ENCODE results near the gene ZNF765.
A peak's percentile ranks its signal among the peaks of the same experiment; 100 is the strongest.
"Not testable (repeated sequence)": the region's sequence is repeated elsewhere in the genome, so short reads cannot be mapped to it uniquely, and the experiment has no call there.

ZNF765 gene

GRCh38 chr19:53388904-53389303 lies 6.0 kb upstream of the ZNF765 start:
- no peak overlapping the region for H3K27ac ChIP-seq (ENCODE audit: low read length)
- no peaks in the 10 kb centered on the region for H3K4me1 ChIP-seq (ENCODE audit: control insufficient read depth, low read depth, low read length)

GRCh38 chr19:53389571-53389970 lies 5.4 kb upstream of the ZNF765 start:
- Histone ChIP-seq H3K36me3 (ENCODE audit: control insufficient read depth, low read depth, low read length) (no peaks in the 10 kb centered on the region), H3K4me1 (ENCODE audit: control insufficient read depth, low read depth, low read length) (no peaks in the 10 kb centered on the region), H3K27me3 (ENCODE audit: control insufficient read depth, insufficient read depth, low read length) (no peaks in the 10 kb centered on the region), H3K4me3 (ENCODE audit: low read length) (no peak overlapping the region), H3K9ac (ENCODE audit: low read length) (no peak overlapping the region), H3K9me3 (ENCODE audit: control insufficient read depth, low read depth, low read length) (peaks cover 6% of the 10 kb centered on the region), H3K27ac (ENCODE audit: low read length) (no peak overlapping the region)

More at GRCh38 chr19:53388904-53389303, 6.0 kb upstream of the ZNF765 start:
- H3K27me3 ChIP-seq (ENCODE audit: control insufficient read depth, insufficient read depth, low read length): no peaks in the 10 kb centered on the region
- no peak overlapping the region for H3K9ac ChIP-seq (ENCODE audit: low read length)
- no peak overlapping the region for H3K4me3 ChIP-seq (ENCODE audit: low read length)
- peaks cover 6% of the 10 kb centered on the region for H3K9me3 ChIP-seq (ENCODE audit: control insufficient read depth, low read depth, low read length)
- no peaks in the 10 kb centered on the region for H3K36me3 ChIP-seq (ENCODE audit: control insufficient read depth, low read depth, low read length)

- Histone ChIP-seq H3K27ac (ENCODE audit: low read length) (no peak overlapping the region), H3K27me3 (ENCODE audit: control insufficient read depth, insufficient read depth, low read length) (no peaks in the 10 kb centered on the region), H3K36me3 (ENCODE audit: control insufficient read depth, low read depth, low read length) (no peaks in the 10 kb centered on the region), H3K4me1 (ENCODE audit: control insufficient read depth, low read depth, low read length) (no peaks in the 10 kb centered on the region), H3K4me3 (ENCODE audit: low read length) (no peak overlapping the region), H3K9me3 (ENCODE audit: control insufficient read depth, low read depth, low read length) (peaks cover 3% of the 10 kb centered on the region), H3K9ac (ENCODE audit: low read length) (no peak overlapping the region)
Measured at GRCh38 chr19:53389978-53390377, 5.0 kb upstream of the ZNF765 start.

GRCh38 chr19:53394522-53394973 lies 401 bp upstream of the ZNF765 start:
- no peak overlapping the region for H3K27ac ChIP-seq (ENCODE audit: low read length)
- peaks cover 5% of the 10 kb centered on the region for H3K36me3 ChIP-seq (ENCODE audit: control insufficient read depth, low read depth, low read length)
- peaks cover 6% of the 10 kb centered on the region for H3K4me1 ChIP-seq (ENCODE audit: control insufficient read depth, low read depth, low read length)
- peaks cover 11% of the 10 kb centered on the region for H3K27me3 ChIP-seq (ENCODE audit: control insufficient read depth, insufficient read depth, low read length)
- peak overlapping the region; percentile 47 for H3K9ac ChIP-seq (ENCODE audit: low read length)
- H3K4me3 ChIP-seq (ENCODE audit: low read length): peak overlapping the region; percentile 87
- H3K9me3 ChIP-seq (ENCODE audit: control insufficient read depth, low read depth, low read length): no peaks in the 10 kb centered on the region

DNA sequence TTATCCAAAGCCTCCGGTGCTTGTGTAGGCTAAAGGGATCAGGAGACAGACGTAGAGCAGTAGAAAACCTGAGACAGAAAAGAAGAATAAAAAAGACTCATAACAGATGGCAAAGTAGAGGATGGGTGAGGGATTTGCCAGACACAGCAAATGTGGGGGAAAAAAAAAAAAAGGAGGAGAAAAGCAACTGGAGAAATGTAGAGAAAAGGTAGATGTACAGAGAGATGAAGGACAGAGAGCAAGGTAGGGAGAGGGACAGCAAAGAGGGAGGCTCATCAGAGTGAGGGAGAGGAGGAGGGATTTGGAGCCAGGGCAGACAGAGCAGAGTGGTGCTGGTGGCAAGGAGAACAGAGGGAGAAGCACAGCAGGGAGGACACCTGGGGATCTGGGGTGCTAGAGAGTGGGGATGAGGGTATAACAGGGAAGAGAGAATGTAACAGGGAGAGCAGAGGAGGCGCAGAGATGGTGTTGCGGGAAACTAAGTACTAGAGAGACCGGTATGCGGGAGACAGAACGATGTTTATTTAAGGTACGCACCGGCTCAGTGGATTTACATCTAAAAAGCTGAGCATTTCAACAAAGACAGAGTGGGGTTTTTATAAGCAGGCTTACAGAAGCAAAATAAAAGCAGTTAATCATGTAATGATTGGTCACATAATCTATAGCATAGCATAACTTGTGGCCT lies 1.0 kb downstream of the ZNF765 start:
- not testable (repeated sequence) for H3K9ac ChIP-seq (ENCODE audit: low read length); H3K36me3 ChIP-seq (ENCODE audit: control insufficient read depth, low read depth, low read length); H3K9me3 ChIP-seq (ENCODE audit: control insufficient read depth, low read depth, low read length); H3K4me1 ChIP-seq (ENCODE audit: control insufficient read depth, low read depth, low read length); H3K27ac ChIP-seq (ENCODE audit: low read length)
- peak overlapping the region; percentile 87 for H3K4me3 ChIP-seq (ENCODE audit: low read length)
- H3K27me3 ChIP-seq (ENCODE audit: control insufficient read depth, insufficient read depth, low read length): peaks cover 11% of the 10 kb centered on the region

- Histone ChIP-seq H3K4me3 (ENCODE audit: low read length) (peak overlapping the region; percentile 87), H3K36me3 (ENCODE audit: control insufficient read depth, low read depth, low read length) (peaks cover 9% of the 10 kb centered on the region), H3K9me3 (ENCODE audit: control insufficient read depth, low read depth, low read length) (no peaks in the 10 kb centered on the region), H3K27me3 (ENCODE audit: control insufficient read depth, insufficient read depth, low read length) (peaks cover 11% of the 10 kb centered on the region), H3K9ac (ENCODE audit: low read length) (no peak overlapping the region), H3K27ac (ENCODE audit: low read length) (no peak overlapping the region), H3K4me1 (ENCODE audit: control insufficient read depth, low read depth, low read length) (peaks cover 6% of the 10 kb centered on the region)
Measured at GRCh38 chr19:53396525-53396868, 1.5 kb downstream of the ZNF765 start.

- H3K27ac ChIP-seq (ENCODE audit: low read length); H3K4me3 ChIP-seq (ENCODE audit: low read length); H3K9ac ChIP-seq (ENCODE audit: low read length); H3K9me3 ChIP-seq (ENCODE audit: control insufficient read depth, low read depth, low read length); H3K4me1 ChIP-seq (ENCODE audit: control insufficient read depth, low read depth, low read length): not testable (repeated sequence)
- H3K36me3 ChIP-seq (ENCODE audit: control insufficient read depth, low read depth, low read length): peaks cover 13% of the 10 kb centered on the region
- H3K27me3 ChIP-seq (ENCODE audit: control insufficient read depth, insufficient read depth, low read length): peaks cover 11% of the 10 kb centered on the region
Measured at GRCh38 chr19:53397918-53398317, 3.0 kb downstream of the ZNF765 start.

GRCh38 chr19:53409505-53410204 lies 14.7 kb downstream of the ZNF765 start:
- Histone ChIP-seq H3K27ac (ENCODE audit: low read length) (no peak overlapping the region), H3K4me3 (ENCODE audit: low read length) (no peak overlapping the region), H3K9me3 (ENCODE audit: control insufficient read depth, low read depth, low read length) (peaks cover 39% of the 10 kb centered on the region), H3K36me3 (ENCODE audit: control insufficient read depth, low read depth, low read length) (peaks cover 24% of the 10 kb centered on the region), H3K4me1 (ENCODE audit: control insufficient read depth, low read depth, low read length) (no peaks in the 10 kb centered on the region), H3K9ac (ENCODE audit: low read length) (no peak overlapping the region), H3K27me3 (ENCODE audit: control insufficient read depth, insufficient read depth, low read length) (no peaks in the 10 kb centered on the region)

DNA sequence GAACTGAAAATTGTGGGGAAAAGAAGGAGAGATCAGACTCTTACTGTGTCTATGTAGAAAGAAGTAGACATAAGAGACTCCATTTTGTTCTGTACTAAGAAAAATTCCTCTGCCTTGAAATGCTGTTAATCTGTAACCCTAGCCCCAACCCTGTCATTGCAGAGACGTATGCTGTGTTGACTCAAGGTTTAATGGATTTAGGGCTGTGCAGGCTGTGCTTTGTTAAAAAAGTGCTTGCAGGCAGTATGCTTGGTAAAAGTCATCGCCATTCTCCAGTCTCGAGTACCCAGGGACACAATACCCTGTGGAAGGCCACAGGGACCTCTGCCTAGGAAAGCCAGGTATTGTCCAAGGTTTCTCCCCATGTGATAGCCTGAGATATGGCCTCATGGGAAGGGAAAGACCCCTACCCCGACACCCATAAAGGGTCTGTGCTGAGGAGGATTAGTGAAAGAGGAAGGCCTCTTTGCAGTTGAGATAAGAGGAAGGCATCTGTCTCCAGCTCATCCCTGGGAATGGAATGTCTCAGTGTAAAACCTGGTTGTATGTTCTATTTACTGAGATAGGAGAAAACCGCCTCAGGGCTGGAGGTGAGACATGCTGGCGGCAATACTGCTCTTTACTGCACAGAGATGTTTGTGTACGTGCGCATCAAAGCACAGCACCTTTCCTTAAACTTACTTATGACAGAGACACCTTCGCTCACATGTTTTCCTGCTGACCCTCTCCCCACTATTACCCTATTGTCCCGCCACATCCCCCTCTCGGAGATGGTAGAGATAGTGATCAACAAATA lies 25.8 kb downstream of the ZNF765 start:
- H3K36me3 ChIP-seq (ENCODE audit: control insufficient read depth, low read depth, low read length); H3K4me1 ChIP-seq (ENCODE audit: control insufficient read depth, low read depth, low read length); H3K9me3 ChIP-seq (ENCODE audit: control insufficient read depth, low read depth, low read length); H3K27me3 ChIP-seq (ENCODE audit: control insufficient read depth, insufficient read depth, low read length); H3K4me3 ChIP-seq (ENCODE audit: low read length); H3K9ac ChIP-seq (ENCODE audit: low read length); H3K27ac ChIP-seq (ENCODE audit: low read length): not testable (repeated sequence)

GRCh38 chr19:53422551-53422950 lies 27.6 kb downstream of the ZNF765 start:
- Histone ChIP-seq H3K36me3 (ENCODE audit: control insufficient read depth, low read depth, low read length) (no peaks in the 10 kb centered on the region), H3K27ac (ENCODE audit: low read length) (no peak overlapping the region), H3K4me3 (ENCODE audit: low read length) (no peak overlapping the region), H3K4me1 (ENCODE audit: control insufficient read depth, low read depth, low read length) (no peaks in the 10 kb centered on the region), H3K9me3 (ENCODE audit: control insufficient read depth, low read depth, low read length) (no peaks in the 10 kb centered on the region), H3K27me3 (ENCODE audit: control insufficient read depth, insufficient read depth, low read length) (no peaks in the 10 kb centered on the region), H3K9ac (ENCODE audit: low read length) (no peak overlapping the region)

DNA sequence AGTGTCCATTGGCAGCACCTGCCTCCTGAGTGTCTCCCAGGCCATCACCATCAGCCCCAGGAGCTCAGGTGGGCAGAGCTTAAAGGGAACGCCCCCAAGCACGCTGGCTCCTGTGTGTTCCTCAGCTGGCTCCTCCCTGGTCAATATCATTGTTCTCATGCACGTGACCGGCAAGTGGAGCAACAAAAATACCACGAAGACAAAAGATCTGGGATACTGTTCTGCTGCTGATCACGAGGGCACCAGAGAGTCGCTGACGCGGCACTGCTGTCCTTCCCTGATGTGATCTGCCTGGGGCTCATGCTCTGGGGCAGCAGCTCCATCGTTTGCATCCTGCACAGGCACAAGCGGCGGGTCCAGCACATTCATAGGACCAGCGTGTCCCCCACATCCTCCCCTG lies 28.1 kb downstream of the ZNF765 start:
- H3K4me1 ChIP-seq (ENCODE audit: control insufficient read depth, low read depth, low read length); H3K27ac ChIP-seq (ENCODE audit: low read length); H3K9me3 ChIP-seq (ENCODE audit: control insufficient read depth, low read depth, low read length); H3K27me3 ChIP-seq (ENCODE audit: control insufficient read depth, insufficient read depth, low read length); H3K36me3 ChIP-seq (ENCODE audit: control insufficient read depth, low read depth, low read length); H3K9ac ChIP-seq (ENCODE audit: low read length): not testable (repeated sequence)
- H3K4me3 ChIP-seq (ENCODE audit: low read length): peak overlapping the region; percentile 39

Data from iPS-18a (cell line).